ENCODE results near the gene AFG3L2.
"Not testable (repeated sequence)": the region's sequence is repeated elsewhere in the genome, so short reads cannot be mapped to it uniquely, and the experiment has no call there.

Gene AFG3L2

DNA sequence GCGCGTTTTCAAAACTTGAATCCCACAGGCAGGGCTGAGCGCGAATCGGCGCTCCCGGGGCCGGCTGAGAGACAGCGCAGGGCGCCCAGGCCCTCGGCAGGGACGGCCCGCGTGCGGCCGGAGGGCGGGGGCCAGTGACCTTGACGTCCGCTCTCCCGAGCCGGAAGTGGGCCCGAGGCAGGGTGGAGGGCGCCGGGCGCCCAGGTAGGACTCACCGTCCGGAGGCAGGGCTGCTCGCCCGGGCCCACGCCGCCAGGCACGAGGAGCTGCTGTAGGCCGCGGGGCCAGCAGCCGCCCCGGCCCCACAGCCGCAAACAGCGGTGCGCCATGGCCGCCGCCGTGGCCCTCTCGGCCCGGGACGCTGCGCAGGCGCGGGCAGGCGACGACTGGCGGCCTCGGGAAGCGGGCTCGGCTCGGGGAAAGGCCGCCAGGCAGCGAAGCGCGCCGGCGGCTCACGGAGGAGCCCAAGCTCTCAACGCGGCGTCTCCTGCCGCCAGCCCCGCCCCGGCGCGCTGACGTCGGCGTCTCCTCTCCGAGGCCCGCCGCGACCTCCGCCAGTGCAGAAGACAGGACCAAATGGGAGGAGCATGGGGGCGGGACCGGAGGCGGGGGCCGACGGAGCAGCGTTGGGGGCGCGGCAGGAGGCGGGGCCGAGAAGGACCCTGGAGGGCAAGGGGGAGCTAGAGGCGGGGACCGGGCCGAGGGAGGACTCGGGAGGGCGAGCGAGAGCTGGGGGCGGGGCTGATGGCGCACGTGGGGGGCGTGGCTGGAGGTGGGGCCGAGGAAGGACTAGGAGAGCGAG lies at the start of gene AFG3L2:
TSS of gene AFG3L2 (minus strand) at position 474 of the 802 bp plus-strand sequence. CDS start at position 329, 145 bp downstream.
- DNase-seq: peak; percentile 99 to 100 (median 100)

DNA sequence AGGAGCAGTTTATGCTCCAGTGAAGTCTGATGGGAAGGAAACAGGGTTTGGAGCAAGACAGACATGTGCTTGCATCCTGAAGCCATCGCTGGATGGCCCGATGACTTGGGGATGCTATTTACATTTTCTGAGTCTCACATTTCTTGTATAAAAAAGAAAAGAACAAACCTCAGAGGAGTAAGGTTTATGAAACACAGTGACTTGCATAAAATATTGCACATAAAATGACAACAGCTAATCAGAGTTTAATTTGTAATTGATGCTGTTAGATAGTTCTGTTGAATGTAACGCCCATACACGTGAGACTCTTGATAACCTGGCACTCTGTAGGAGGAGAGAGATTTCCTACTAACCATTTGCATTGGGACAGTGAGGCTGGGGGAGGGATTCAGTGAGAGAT lies 47.2 kb upstream of the AFG3L2 start:
- no peak for DNase-seq

DNA sequence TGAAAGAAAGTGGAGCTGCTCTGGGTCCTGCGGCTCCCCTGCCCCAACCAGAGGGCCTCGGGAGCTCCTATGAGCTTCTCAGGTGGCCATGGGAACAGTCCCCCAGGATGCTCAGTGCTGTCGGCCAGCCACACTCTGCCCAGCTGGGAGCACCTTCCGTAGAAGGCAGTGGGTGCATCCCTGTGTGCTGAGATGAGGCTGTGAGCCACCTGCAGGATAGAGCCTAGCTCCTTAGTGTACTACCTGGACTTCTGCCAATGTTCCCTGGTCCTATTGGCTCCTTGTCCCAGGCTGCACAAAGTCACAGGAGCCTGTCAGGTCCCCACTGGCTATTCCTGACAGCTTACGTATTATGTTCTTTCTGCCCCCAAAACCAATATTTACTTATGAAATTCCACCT lies 46.8 kb upstream of the AFG3L2 start:
- DNase-seq: no peak

DNA sequence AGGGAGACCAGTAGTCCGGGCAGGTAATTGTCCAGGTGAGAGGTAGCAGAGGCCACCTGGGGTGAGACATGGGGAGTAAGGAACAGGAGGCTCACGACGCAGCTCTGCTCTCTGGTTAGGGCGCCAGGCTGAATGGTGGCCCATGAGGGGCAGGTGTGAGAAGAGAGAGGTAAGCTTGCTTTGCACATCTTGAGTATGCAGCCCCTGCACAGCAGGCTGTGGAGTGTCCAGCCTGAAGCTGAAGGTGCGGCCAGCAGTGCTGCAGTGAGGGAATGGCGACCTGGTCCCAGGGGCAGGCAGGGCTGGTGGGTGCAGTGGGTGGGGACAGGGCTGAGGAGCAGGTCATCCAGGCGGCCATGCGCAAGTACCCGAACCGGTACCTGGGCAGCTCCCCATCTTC lies 46.4 kb upstream of the AFG3L2 start:
- no peak for DNase-seq

DNA sequence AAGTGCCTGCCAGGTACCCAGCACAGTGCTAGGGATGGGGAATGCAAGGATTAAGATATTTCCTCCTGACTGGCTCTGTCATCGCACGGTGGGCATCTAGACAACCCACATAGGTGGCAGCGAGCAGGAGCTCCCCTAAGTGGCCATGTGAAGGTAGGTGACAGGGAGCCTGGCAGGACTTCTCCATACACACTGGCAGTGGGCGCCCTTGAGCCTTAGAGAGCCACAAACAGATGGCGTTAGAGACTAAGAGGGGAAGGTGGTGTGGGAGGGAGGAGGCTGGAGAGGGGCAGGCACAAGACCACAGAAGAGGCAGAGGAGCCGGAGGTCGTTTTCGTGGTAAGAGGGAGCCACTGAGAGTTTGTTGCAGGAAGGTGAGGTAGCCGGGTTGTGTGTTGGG lies 45.9 kb upstream of the AFG3L2 start:
- DNase-seq: peak in 2 of 3 donors; percentile 17 to 27

DNA sequence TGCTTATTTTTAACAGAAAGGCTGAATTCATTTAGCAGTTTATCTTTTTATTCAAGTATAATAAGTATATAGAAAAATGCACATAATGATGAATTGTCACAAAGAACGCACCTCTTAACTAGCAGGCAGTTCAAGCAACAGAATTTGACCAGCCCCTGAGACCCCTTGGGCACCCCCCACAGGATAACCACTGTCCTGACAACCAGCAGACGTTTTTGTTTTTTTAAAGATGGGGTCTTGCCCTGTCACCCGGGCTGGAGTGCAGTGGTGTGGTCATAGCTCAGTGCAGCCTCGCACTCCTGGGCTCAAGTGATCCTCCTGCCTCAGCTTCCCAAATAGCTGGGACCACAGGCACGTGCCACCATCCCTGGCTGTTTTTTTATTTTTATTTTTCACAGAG lies 44.7 kb upstream of the AFG3L2 start:
- DNase-seq: no peak

DNA sequence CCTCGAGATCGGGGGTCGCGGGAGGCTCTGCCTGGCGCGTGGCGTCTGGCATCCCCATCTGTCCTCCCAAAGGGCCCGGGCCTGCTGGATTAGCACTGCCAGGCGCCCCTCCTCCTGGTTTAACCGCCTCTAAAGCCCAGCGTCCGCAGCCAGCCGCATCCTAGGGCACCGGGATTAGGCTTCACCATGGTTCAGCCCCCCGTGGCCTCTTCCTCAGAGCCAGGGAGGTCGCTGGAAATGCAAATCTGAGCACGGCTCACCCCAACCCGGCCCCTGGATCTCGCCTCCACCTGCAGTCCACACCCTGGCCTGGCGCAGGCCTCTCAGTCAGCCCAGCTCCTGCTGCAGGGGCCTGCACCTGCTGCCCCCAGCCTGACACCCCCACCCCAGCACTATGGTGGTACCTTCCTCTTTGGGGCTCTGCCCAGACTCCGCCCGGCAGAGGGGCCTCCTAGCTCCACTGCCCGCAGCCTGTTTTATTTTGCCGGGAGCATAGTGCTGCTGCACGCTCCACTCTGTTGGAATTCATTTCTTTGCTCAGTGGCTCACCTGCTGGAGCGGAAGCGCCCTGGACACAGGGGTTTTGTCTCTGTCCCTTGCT lies 43.9 kb upstream of the AFG3L2 start:
- peak in 1 of 3 donors; percentile 26 for DNase-seq

DNA sequence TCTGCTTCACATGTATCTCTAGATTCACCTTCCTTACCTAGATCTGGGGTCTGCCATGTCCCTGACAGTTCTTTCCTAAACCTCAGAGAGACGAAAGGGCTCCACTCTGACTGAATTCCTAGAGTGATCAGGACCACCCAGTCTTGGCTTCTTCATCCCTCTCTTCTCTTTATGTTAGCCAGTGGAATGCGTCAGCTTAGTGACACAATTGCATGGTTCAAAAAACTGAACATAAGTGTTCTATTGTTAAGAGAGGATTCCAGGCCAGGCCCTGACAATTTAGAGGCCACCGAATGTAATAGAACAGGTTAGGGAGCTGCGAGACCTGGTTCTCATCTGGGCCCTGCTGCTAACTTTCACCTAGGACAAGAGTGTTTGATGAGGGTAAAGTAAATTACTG lies 40.7 kb upstream of the AFG3L2 start:
- no peak for DNase-seq

DNA sequence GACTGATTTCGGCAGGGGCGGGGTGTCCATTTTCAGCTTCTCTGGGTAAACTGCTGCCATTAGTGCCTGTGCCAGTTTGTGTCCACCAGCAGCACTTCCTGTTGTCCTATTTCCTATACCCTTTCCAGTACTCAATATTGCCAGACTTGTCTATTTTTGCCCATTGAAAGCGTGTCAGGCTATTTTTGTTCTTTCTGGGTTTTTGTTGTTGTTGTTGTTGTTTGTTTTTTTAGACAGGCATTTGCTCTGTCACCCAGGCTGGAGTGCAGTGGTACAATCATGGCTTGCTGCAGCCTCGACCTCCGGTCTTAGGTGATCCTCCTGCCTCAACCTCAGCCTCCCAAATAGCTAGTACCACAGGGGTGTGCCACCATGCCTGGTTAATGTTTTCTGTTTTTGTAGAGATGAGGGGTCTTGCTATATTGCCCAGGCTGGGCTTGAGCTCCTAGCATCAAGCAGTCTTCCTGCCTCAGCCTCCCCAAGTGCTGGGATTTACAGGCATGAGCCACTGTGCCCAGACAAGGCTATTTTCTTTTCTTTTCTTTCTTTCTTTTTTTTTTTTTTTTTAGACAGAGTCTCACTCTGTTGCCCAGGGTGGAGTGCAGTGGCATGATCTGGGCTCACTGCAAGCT lies 39.2 kb upstream of the AFG3L2 start:
- no peak for DNase-seq

DNA sequence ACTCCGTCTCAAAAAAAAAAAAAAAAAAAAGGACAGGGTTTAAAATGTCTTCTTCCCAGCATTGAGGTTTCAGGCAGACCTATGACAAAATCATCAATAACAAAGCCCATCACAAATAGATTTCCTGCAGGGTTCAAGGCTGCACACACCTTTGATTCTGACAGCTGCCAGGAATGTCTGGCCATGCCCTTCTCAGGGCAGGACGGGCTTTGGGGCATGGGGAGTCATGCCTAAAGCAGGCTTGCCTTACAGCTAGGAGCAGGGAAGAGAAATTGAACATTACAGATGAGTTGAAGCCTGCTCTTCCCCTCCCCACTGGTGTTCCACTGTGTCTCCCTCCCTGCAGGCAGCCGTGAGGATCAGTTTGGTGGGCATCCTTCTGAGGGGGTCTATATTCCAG lies 34.4 kb upstream of the AFG3L2 start:
- DNase-seq: no peak

DNA sequence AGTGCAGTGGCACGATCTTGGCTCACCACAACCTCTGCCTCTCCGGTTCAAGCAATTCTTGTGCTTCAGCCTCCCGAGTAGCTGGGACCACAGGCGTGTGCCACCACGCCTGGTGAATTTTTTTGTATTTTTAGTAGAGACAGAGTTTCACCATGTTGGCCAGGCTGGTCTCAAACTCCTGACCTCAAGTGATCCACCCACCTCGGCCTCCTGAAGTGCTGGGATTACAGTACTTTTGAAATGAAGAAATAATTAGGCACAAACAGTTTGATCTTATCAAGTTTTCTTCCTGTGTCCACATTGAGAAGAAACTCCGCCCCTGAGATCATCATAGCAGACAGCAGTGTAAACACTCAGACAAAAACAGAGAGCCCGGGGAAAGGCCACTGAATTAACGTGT lies 33.7 kb upstream of the AFG3L2 start:
- DNase-seq: not testable (repeated sequence)

DNA sequence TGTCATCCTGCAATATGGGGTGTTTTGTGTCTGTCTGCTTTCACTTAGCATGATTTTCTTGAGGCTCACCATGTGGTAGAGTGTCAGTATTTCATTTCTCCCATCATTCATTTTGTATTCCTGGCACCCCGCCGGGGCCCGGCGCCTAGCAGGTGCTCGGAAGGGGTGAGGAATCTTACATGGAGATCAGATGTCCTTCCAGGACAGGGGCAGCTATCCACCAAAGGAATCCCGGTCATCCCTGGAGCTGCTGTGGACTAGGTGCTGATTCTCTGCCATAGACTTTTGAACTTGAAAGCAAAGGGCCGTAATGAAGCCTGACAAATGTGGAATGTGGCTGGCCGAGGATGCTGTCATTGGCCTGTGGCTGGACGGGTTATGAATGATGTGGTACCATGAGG lies 33.1 kb upstream of the AFG3L2 start:
- no peak for DNase-seq

DNA sequence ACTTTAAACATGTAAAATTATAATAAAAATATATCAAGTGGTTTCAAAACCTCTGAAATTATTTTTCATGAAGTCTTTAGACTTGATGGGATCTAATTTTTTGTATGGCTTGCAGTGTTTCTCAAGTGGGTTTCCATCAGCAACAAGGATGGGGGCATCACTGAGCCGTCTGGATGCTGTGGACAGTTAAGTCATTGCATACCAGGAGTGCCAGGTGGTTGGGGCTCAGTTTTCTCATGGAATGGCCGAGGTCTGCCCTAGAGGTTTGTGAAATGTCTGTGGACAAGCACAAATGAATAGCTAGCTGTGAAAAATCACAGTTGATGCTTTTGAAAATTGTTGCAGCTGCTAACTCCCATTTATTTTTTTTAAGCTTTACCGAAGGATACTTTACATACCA lies 32.4 kb upstream of the AFG3L2 start:
- DNase-seq: no peak

DNA sequence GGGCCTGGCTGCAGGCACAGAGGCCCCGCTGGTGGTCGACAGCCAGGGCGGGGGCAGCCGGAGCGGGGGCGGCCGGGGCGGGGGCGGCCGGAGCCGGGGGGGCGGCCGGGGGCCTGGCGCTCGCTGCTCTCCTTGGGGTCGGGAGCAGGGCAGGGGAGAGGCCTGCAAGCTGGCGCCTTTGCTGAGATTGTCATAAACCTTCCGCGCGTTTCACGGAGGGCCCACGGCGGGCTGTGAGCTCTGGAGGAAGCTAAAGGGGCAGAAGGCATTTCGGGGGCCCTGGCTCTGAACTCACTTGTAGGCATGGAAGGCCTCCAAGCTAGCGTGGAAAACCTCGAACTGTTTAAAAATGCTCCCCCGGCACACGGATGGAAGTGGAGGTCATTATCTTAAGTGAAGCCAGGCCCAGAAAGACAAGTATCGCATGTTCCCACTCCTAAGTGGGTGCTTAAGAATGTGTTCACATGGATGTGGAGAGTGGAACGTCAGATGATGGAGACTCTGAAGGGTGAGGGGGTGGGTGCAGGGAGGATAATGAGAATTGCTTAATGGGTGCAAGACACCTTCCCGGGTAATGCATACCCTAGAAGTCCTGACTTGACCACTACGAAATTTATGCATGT lies 31.3 kb upstream of the AFG3L2 start:
- peak in 1 of 3 donors; percentile 38 for DNase-seq

DNA sequence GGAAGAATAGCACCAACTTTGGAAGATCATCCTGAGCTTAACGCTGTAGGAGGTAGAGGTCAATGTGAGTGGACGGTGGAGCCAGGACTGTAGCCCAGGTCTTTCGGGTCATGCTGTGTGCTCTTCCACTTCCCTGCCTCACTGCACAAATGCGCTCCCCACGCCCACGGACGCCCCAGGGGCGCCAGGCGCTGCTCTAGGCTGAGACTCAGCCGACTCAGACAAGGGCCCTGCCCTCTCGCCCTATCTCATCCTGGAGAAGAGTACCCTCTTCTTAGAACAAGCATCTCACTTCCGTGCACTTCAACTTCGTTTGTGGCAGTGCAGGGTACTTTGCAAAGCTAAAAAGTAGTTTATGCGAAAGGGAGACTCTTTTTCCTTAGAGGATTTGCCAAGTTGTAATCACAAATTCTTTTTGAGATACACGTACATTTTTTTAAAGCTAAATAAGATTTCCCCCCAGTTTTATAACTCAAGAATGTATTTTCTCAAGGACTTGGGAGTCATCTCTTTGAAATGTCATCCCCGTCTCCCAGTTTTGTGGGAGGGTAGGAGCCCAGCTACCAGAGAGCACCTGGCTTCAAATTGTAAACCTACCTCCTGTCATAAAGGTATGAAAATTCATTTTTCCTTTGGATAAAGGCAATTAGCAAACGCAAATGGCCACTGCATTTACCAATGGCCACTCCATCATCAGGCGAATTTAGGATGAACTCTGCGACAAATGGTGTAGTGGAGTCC lies 29.5 kb upstream of the AFG3L2 start:
- peak in 1 of 3 donors; percentile 28 for DNase-seq

DNA sequence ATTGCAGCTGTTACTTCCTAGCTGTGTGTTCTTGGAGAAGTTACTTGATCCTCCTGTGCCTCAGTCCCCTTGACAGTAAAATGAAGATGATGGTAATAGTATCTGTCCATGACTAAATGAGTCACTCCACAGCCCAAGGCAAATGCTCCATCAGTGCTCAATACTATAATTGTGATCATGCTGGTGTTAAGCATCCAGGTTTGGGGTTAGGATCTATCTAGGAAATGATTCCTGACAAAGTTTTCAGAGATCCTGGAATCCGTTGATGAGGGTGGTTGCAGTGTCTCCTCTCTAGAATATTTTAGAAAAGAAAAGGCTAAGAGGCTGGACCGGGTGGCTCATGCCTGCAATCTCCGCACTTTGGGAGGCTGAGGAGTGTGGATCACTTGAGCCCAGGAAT lies 28.0 kb upstream of the AFG3L2 start:
- no peak for DNase-seq

DNA sequence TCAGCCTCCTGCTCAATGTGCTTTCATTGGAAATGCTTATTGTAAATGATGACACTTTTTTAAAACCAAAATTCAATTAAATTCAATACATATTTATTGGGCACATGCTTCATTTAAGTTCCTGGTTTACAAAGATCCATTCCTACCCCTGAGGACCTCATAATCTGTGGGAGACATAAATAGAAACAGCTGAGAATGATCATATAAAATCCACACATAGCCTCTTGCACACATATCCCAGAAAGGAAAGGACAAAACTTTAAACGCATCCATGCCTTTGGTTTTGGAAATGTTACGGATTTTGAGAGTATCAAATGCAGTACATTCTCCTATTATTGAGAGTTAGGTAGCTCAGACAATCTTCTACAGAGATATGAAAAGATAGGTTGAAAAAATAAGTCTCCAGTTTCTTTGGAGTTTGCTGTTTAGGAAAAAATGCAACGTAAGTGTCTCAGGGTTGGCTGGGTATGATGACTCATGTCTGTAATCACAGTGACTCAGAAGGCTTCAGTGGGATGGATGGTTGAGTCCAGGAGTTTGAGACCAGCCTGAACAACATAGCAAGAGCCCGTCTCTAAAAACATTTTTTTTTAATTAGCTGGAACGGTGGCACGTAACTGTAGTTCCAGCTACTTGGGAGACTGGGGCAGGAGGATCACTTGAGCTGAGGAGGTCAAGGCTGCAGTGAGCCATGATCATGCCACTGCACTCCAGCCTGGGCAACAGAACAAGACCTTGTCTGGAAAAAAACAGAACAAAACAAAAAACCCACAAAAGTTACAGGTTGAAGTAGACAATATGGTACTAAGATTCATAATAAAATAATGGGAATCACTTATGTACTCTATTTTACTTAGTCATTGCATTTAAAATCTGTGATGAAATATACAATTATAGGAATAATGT lies 26.8 kb upstream of the AFG3L2 start:
- DNase-seq: peak; percentile 72 to 84 (median 78)

DNA sequence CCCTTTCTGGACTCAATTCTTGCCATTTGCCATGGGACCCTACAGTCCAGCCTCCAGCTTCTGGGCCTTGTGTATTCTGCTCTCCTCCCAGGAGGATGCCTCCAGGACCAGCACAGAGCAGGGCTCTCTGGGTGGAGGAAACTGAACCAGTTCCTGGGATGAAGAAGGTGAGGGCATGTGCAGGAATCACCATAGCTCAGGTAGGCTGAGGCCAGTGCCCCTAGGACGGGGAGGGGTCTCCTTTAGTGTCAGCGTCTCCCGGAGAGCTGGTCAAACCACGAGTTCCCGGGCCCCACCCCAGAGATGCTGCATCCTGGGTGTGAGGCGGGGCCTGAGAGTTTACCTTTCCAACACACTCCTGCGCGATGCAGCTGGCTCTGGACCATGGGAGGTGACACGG lies 24.9 kb upstream of the AFG3L2 start:
- no peak for DNase-seq

DNA sequence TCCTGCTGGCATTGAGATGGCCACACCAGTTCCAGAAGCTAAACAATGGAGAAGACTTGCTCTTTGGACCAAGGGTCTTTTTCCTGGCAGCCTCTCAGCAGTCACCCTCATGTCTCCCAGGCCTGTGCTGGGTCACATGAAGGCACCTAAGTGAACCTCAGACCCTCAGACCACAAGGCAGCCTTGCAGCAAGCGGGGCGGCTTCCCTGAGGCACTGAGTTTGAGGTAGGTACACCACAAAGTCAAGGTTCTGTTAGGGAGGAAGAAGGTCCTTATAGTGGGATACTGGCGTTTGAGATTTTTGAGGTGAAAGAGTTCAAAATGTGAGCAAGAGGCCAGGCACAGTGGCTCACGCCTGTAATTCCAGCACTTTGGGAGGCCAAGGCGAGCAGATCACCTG lies 22.2 kb upstream of the AFG3L2 start:
- DNase-seq: no peak

DNA sequence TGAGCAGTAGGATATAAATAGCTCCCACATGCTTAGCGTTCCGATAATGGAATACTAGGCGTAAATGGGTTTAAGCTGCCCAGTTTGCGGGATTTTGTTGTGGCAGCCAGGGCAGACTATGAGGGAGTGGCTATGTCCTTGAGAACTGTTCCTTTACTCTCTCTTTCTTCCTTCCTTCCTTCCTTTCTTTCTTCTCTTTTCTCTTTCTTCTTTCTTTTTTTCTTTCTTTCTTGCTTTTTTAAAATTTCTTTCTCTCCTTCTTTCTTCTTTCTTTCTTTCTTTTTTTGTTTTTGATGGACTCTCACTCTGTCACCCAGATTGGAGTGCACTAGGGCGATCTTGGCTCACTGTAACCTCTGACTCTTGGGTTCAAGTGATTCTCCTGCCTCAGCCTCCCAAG lies 21.6 kb upstream of the AFG3L2 start:
- DNase-seq: no peak

DNA sequence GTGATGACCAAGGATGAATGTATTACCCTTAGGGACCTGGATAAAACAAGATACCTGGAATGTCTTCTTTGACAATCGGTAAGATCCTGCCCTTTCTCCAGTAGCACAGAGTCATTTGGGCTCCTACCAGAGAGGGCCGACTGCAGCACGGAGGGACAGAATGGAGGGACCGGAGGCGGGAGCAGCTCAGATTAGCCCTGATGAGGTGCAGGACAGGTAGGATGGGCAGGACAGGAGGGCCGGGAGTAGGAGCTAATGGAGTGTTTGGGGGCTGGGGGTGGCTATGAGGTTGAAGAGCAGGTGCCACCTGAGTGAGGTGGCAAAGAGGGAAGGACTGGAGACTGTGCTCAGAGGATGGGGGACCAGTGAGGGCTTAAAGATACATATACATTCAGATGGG lies 20.8 kb upstream of the AFG3L2 start:
- DNase-seq: no peak

DNA sequence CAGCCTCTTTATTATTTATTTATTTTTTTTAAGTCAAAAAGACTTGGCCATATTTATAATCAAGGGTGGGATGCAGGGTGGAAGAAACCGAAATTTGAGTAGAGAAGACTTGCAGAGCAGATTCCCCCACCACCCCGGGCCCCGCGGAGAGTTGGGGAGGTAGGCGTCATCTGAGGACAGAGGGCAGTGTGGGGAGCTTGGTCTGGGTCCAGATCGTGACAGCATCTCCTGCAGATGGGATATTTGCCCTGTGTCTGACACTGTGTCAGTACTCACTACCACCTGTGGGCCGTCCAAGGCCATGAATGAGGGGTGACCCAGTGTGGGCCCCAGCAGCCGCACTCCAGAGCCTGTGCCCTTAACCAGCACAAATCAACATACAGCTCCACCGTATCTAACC lies 20.2 kb upstream of the AFG3L2 start:
- DNase-seq: no peak
